Loucy (cell line): ENCODE measurements around the gene KRT8.

Experiments used
- CTCF ChIP-seq: fragments of 200-600 bp; sonication (generic); conservative IDR thresholded peaks from 2 replicates; pipeline ENCODE4 v1.5.1; 2014; ENCODE audit warnings: mild to moderate bottlenecking, antibody characterized with exemption, low read length
- EZH2phosphoT487 ChIP-seq: fragments of 200-600 bp; IDR thresholded peaks from 2 replicates; pipeline ENCODE4 v1.6.1; 2018; ENCODE audit warnings: antibody characterized with exemption, mild to moderate bottlenecking, moderate library complexity, borderline replicate concordance

GRCh38 chr12:52878507-52879393 lies 26.1 kb downstream of the KRT8 start:
- TF ChIP-seq CTCF = no peak
- TF ChIP-seq EZH2phosphoT487 = no peak
